UCSD-AML1 (cell line): ENCODE data around the gene SLC12A7.
"Not testable (repeated sequence)": the region's sequence is repeated elsewhere in the genome, so short reads cannot be mapped to it uniquely, and the experiment has no call there.

Source experiments
- DNase-seq: peaks from one replicate; lab custom pipeline; 2025; ENCODE audit not compliant: unreplicated experiment; lab: John Stamatoyannopoulos, UW

Gene SLC12A7

DNA sequence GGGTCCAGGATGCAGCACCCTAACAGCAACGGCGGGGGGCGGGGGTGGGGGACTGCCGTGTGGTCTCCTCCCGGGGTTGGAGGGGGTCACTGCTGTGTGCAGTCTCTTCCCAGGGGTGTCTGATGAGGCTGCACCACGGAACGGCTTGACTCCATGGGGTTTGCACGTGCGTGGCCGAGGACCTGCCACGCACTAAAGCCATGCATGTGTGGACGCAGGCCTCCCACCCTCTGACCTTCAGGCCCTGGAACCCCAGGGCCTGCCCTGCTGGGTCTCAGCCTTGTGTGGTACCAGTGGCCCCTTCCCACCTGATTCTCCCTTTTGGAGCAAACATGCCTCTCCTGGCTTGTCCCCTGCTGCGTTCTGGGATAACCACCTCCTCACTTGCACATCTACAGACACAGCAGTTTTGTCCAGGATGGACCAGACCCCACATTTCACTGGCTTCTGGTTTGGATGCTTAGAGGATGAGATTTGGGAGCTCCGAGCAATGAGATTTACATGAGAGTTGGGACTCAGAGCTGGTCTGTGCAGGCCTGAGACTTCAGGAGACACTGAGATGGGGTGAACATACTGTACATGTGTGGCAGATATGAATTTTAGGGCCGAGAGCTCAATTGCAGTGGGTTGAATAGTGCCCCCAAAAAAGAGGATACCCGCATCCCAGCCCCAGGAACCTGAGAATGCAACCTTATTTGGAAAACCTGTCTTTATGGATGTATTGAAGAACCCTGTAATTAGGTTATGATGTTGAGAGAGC, 45.8 kb downstream of the SLC12A7 start:
- no peak for DNase-seq

DNA sequence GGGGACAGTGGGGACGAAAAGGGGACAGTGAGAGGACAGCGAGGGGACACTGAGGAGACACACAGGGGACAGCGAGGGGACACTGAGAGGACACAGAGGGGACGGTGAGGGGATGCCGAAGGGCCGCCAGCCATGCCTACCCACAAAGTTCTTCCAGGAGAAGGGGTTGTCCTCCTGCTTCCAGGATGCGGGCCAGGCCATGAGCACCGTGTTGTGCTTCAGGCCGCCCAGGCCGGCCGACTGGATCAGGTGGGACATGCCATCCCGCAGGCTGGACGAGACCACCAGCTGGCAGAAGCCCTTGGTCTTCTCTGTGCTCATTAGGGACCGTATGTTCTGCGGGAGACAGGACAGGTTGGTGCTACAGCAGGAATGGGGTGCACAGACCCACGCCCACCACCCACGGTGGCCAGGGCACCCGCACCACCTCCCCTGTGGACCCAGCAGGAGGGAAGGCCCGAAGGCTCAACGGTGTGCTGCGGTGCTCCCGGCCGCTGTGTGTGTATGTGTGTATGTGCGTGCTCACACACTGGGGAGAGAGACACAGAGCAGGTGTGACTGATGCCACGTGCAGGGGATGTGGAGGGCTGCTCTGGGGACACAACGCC, 46.6 kb downstream of the SLC12A7 start:
- DNase-seq = no peak

DNA sequence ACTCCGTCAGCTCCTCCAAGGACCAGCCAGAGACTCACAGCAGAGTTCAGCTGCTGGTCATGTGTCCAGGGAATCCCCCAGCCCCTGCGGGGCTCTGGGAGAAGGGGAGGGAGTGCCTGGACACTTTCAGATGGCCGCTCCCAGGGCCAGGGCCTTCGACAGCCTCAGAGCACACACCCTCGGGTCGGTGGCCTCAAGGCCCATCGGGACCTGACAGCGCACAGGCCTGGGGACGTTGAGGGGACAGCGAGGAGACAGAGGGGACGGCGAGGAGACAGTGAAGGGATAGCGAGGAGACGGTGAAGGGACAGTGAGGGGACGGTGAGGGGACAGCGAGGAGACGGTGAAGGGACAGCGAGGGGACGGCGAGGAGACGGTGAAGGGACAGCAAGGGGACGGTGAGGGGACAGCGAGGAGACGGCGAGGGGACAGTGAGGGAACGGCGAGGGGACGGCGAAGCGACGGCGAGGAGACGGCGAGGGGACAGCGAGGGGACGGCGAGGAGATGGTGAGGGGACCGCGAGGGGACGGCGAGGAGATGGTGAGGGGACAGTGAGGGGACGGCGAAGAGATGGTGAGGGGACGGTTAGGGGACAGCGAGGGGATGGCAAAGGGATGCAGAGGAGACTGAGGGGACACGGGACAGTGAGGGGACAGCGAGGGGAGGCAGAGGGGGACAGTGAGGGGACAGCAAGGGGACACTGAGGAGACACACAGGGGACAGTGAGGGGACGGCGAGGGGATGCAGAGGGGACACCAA, 47.3 kb downstream of the SLC12A7 start:
- DNase-seq = no peak

- no peak for DNase-seq
Measured at GRCh38 chr5:1063661-1064382, 48.0 kb downstream of the SLC12A7 start.

DNA sequence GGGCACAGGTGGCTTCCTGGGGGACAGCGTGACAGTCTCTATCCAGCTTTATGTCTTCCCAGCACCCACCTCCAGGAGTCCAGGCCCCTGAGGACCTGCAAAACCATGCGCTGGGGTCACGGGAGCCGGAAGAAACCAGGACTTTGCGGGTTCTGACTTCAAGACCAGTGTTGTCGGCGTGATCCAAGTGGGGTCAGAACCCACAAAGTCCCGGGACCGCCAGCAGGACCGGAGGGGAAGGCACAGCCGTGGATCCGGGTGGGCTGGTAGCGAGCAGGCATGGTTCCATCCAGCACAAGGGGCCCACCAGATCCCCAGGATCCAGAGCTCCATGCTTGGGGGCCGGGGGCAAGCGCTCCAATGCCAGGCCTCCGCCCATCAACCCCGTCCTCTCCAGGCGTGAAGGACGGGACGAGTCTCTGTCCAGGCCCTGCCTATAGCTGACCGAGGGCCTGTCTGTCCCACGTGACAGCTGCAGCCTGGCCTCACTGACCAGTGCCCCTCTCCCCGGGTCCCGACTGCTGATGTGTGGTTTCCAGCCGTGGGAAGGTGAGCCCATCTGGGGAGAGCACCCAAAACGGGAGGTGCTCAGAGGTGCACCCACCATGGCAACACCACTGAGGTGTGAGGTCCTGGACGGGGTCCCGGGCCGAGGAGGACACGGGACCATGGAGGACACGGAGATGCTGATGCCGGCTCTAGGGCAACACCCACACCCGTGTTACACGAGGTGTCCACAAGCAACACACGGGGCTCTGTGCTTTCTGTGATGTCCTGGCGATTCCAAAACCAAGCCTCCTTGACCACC, 48.9 kb downstream of the SLC12A7 start:
- DNase-seq = no peak

DNA sequence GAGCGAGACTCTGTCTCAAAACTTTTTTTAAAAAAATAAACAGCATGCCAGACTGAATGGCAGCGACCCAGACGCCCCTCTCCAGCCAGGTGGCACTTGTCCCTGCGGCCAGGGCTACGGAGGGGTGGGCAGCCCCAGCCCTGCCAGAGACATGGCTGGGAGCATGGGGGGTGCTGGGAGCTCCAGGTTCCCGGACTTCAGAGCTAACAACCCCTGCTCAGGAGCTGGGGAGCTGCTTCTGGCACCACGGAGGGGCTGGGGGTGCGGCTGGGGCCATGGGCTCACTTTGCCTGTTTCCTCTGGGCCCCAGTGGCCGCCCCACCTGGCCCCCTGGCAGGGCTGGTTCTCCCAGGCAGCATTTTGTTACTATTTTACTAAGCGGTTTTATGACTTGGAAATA, 49.9 kb downstream of the SLC12A7 start:
- DNase-seq = no peak

DNA sequence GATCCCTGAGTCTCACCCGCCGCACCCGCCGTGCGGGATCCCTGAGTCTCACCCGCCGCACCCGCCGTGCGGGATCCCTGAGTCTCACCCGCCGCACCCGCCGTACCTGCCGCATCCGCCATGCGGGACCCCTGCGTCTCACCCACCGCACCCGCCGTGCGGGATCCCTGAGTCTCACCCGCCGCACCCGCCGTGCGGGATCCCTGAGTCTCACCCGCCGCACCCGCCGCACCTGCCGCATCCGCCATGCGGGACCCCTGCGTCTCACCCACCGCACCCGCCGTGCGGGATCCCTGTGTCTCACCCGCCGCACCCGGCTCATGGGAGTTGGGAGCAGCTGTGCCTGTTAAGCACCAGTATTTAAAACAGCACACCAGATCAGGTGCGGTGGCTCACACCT, 50.6 kb downstream of the SLC12A7 start:
- not testable (repeated sequence) for DNase-seq

GRCh38 chr5:1060535-1060981, 51.3 kb downstream of the SLC12A7 start:
- no peak for DNase-seq

DNA sequence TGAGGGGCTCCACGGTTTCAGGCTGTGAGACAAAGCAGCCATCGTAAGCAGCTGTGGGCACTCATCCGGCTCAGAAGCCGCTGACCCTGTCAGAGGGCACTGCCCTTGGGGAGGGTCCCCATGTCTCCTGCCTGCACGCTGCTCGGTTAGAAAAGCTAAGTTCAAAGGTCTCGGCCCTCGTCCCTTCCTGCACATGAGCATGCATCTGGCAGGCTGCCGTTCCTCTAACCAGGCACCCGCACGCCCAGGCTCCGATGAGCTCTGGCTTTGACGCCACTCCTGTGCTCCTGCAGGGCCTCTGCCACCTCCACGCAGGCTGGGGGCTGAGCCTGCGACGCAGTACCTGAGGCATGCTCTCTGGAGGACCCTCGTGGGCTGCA, 52.0 kb downstream of the SLC12A7 start:
- DNase-seq = no peak

- DNase-seq = no peak
Measured at GRCh38 chr5:1058988-1059883, 52.6 kb downstream of the SLC12A7 start.

- DNase-seq = no peak
Measured at GRCh38 chr5:1058083-1058945, 53.5 kb downstream of the SLC12A7 start.

GRCh38 chr5:1057485-1058082, 54.3 kb downstream of the SLC12A7 start:
- DNase-seq = no peak

DNA sequence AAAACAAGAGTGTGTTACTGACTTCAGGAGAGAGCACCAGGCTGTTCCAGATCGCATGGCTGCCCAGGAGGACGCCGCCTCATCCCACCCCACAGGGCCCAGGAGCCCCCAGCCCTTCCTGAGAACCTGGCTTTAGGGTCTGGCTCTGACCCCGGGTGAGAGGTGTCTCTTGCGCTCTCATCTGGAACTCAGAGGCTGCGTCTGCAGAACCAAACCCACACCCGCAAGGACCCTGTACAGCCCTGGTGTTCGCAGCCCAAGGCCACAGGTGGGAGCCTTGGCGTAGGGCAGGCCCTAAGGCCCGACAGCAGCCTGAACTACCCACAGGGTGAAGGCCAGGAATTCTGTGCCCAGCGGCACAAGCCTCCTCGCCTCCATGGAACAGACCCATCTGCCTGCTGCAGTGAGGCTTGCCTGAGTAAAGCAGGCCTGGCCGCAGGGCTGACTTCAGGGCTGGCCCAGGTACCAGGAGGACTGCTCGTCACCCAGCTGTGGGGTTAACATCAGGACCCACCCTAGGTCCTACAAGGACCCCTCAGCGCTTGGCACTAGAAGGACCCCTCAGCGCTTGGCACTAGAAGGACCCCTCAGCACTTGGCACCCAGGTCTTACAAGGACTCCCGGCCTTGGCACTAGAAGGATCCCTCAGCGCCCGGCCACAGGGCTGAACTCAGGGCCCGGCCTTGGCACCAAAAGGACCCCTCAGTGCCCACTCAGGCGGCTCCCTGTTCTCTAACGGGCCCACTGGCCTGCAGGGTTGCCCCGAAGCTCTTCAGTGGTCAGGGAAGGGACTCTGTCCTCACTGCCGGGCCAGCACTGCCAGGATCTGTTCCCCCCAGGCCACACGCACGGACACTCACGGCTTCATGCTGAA, 55.0 kb downstream of the SLC12A7 start:
- DNase-seq = no peak

- no peak for DNase-seq
Measured at GRCh38 chr5:1055896-1056610, 55.8 kb downstream of the SLC12A7 start.

- DNase-seq = no peak
Measured at GRCh38 chr5:1054799-1055775, 56.8 kb downstream of the SLC12A7 start.
